Esophagus squamous epithelium (tissue), 4 donors: ENCODE measurements around the gene BRAF.

ENCODE experiments used
- POLR2A ChIP-seq, 4 donors: fragments of 450-650 bp; IDR thresholded peaks; one replicate each; pipeline ENCODE4 v1.6.1; 2017; ENCODE audit warnings: antibody characterized with exemption in 4 of 4, mild to moderate bottlenecking in 4 of 4, moderate library complexity in 3 of 4
- TF ChIP-seq, protein P1 (sequence below), 6 experiments: fragments of 450-650 bp in 4 of 6; fragments of 200-600 bp in 2 of 6; sonication (generic) in 2 of 6; IDR thresholded peaks; one replicate each; pipeline ENCODE4 v1.5.1; 2016 to 2019; ENCODE audit warnings: antibody characterized with exemption in 6 of 6, mild to moderate bottlenecking in 4 of 6, moderate library complexity in 4 of 6

DNA sequence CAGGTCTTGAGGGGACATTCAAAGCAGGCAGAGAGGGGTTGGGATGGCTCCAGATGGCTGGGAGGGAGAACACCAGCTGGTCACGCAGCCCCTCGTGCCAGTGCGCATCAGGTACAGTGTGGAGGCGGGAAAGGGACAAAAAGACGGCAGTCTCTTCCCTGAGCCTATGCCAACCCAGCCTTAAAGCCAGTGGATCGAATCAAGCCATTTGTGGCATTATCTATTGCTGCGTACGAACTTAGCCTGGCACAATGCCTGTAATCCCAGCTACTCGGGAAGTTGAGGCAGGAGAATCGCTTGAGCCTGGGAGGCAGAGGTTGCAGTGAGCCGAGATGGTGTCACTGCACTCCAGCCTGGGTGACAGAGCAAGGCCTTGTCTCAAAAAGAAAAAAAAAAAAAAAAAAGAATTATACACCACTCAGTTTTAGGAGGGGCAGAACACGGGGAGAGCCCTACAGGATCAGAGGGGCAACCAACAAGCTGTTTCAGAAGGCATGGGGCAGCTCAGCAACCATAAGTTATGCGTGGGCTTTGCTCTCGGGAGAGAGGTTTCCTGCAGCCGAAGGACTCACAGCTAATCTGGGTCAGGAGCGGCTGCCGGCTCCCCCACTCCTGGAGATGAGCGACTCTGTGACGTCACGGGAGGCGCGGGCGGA lies 228.6 kb downstream of the BRAF start:
- TF ChIP-seq, protein P1, sequence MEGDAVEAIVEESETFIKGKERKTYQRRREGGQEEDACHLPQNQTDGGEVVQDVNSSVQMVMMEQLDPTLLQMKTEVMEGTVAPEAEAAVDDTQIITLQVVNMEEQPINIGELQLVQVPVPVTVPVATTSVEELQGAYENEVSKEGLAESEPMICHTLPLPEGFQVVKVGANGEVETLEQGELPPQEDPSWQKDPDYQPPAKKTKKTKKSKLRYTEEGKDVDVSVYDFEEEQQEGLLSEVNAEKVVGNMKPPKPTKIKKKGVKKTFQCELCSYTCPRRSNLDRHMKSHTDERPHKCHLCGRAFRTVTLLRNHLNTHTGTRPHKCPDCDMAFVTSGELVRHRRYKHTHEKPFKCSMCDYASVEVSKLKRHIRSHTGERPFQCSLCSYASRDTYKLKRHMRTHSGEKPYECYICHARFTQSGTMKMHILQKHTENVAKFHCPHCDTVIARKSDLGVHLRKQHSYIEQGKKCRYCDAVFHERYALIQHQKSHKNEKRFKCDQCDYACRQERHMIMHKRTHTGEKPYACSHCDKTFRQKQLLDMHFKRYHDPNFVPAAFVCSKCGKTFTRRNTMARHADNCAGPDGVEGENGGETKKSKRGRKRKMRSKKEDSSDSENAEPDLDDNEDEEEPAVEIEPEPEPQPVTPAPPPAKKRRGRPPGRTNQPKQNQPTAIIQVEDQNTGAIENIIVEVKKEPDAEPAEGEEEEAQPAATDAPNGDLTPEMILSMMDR (IDR thresholded peaks at IDR 0.05) = no peak
- TF ChIP-seq POLR2A (IDR thresholded peaks at IDR 0.05) = no peak
